ENCODE data around the gene MLXIP. TPM values are rescaled to one million over a fixed set of nuclear protein-coding genes. Genes with fewer than 3 reads are reported as not detected.
A peak's percentile ranks its signal among the peaks of the same experiment; 100 is the strongest.
"Not testable (repeated sequence)": the region's sequence is repeated elsewhere in the genome, so short reads cannot be mapped to it uniquely, and the experiment has no call there.

MLXIP gene
- polyA plus RNA-seq, 5 donors: 55.8 to 87.5 (median 83.7) TPM

- DNase-seq: no peak
These were observed 27.2 kb upstream of the MLXIP start for GRCh38 chr12:122051231-122051876.

GRCh38 chr12:122052285-122052684, 26.3 kb upstream of the MLXIP start:
- no peak for DNase-seq

GRCh38 chr12:122054842-122055520, 23.6 kb upstream of the MLXIP start:
- no peak for DNase-seq

DNA sequence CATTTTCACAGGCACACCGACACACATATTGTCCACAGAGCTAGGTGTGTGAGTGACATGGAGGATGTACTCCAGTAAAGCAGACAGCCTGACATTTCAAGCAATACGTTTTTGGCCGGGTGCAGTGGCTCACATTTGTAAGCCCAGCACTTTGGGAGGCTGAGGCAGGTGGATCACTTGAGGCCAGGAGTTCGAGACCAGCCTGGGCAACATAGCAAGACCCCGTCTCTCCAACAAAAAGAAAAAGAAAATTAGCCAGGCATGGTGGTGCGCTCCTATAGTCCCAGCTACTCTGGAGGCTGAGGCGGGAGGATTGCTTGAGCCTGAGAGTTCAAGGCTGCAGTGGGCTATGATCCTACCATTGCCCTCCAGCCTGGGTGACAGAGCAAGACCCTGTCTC, 22.1 kb upstream of the MLXIP start:
- not testable (repeated sequence) for DNase-seq

GRCh38 chr12:122057007-122057735, 21.4 kb upstream of the MLXIP start:
- no peak for DNase-seq

DNA sequence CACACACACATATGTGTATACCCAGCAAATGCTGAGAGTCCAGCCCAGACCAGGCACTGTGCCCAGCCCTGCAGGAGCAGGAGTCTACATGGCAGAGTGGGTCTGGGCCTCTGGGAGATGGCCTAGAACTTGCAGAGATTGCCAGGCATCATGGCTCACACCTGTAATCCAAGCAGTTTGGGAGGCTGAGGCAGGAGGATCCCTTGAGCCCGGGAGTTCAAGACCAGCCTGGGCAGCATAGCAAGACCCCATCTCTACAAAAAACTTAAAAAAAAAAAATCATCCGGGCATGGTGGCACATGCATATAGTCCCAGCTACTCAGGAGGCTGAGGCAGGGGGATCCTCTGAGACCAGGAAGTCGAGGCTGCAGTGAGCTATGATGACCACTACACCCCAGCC, 20.8 kb upstream of the MLXIP start:
- no peak for DNase-seq

DNA sequence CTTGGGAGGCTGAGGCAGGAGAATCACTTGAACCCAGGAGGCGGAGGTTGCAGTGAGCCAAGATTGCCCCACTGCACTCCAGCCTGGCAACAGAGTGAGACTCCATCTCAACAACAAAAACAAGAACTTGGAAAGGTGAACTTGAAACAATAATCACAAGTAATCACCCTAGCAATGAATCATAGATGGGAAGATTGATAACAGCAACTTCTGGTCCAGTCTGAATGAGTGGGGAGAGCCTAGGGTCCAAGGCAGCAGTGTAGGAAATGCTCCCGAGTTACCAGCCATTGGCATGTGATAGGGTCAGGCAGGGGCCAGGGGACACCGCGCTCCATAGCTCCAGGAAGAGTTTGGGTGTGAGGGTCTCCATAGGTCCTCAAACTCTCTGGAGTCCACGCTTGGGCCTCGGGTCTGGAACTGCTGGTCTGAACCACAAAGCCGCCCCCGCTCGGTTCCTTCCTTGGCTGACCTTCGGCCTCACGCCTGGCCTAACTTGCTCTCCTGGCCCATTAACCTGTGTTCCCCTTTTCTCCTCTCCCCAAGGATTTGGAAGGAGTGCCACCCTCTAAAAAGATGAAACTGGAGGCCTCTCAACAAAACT, 19.9 kb upstream of the MLXIP start:
- DNase-seq: no peak

- no peak for DNase-seq
These were observed 19.2 kb upstream of the MLXIP start for GRCh38 chr12:122059203-122059960.

DNA sequence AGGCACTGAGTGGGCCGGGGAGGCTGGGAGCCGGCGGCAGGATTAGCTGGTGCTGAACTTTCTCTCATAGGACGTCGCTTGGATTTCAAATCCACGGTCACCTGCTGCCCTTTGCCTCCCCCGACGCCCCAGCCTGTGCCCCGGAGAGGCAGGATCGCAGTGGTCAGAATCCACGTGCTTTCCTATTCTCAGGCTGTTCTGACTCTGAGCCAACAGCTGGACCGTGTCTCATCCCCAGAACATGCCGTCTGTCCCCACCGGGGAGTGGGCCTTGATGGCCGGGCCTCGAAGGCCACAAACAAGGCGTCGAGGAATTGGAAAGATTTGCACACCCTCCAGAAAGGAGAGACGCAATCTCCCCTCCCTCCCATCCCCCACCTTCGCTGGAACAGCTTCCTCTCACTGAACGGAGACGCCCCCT, 18.5 kb upstream of the MLXIP start:
- peak in 1 of 2 donors; percentile 56 for DNase-seq

- no peak for DNase-seq
These were observed 17.3 kb upstream of the MLXIP start for GRCh38 chr12:122061253-122061652.

DNA sequence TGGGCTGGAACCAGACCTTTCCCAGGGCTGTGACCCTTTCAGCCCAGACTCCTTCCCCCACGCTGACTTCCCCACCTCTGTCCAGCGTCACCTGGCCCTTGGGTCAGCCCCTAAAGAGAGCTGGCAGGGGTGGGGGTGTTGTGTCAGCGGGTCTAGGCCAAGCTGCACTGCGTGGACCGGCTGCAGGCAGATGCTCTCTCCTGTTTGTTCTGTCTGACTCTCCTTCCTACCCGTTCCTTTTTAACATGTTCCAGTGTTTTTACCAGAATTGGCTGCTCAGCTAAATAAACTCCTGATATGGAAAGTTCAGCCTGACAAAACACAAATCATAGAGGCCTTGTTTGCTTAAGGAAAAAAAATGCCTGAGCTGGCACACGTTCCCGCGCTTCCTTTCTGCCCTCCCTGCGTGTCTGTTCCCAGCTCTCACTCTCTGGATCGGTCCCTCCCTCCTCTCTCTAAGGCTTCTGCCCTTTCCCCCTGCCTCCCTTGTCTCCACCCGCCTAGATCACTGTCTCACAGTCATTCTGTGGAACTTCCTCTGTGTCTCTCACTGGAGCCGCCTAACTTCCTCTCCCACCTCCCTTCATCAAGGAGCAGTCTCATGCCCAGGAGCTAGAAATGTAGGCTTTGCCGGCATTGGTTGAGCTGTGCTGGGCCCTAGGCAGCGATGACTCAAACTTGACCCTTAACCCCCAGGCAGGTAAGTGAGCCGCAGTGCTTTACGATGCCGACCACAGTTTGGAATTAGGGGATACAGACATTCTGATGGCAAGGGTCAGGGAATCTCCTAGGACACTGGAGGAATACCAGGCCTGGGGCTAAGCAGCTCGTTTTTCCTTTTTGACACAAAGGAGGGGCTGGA, 15.5 kb upstream of the MLXIP start:
- peak; percentile 76 to 80 for DNase-seq

- no peak for DNase-seq
These were observed 14.9 kb upstream of the MLXIP start for GRCh38 chr12:122063694-122064024.

- peak; percentile 82 to 86 for DNase-seq
These were observed 14.4 kb upstream of the MLXIP start for GRCh38 chr12:122064025-122064777.

- no peak for DNase-seq
These were observed 13.6 kb upstream of the MLXIP start for GRCh38 chr12:122064780-122065588.

GRCh38 chr12:122067548-122067947, 11.0 kb upstream of the MLXIP start:
- DNase-seq: no peak

DNA sequence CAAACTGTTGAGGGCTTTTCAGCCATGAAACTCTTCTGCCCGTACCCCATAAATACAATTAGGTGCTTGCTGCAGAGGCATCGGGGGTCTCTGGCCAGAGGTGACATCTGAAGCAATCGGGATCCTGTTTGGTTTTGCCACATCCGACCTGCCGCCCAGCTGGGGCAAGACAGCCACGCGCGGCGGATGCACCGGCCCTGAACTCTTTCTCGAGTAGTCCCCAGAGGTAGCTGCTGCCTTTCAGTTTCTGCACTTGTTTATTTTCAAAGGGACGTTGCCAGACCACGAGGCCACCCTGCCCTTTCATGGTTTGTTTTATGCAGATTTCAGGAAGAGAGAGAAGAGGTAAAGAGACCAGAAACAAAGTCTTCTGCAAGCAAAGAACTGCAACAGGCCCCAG, 10.6 kb upstream of the MLXIP start:
- no peak for DNase-seq

GRCh38 chr12:122072031-122072970, 6.3 kb upstream of the MLXIP start:
- DNase-seq: peak in 1 of 2 donors; percentile 62

- DNase-seq: no peak
These were observed 4.7 kb upstream of the MLXIP start for GRCh38 chr12:122073815-122074214.
